DOHH2 (cell line): ENCODE results near the gene PTPRN2.

Experiments used
- CTCF ChIP-seq: fragments of 200-600 bp; sonication (generic); IDR thresholded peaks from one replicate; pipeline ENCODE4 v1.5.1; 2014; ENCODE audit warnings: antibody characterized with exemption, mild to moderate bottlenecking, low read depth, low read length; ENCODE audit not compliant: poor library complexity, severe bottlenecking
- EZH2phosphoT487 ChIP-seq: fragments of 200-600 bp; sonication (generic); IDR thresholded peaks from 2 replicates; pipeline ENCODE4 v1.6.1; 2017; ENCODE audit warnings: borderline replicate concordance, mild to moderate bottlenecking, antibody characterized with exemption, low read length, moderate library complexity, mixed read lengths

- TF ChIP-seq EZH2phosphoT487 (no peak), CTCF (no peak)
Observed at GRCh38 chr7:157991761-157992160, 595.9 kb downstream of the PTPRN2 start.
